WTC11 (cell line): ENCODE results near the gene WDPCP.

Experiments used
- FOXK1 ChIP-seq: sonication (generic); formaldehyde crosslinking; IDR thresholded peaks from 2 replicates; pipeline ENCODE4 v1.8.0; 2022; ENCODE audit warnings: mild to moderate bottlenecking, moderate library complexity, missing genetic modification reagents
- GABPB1 ChIP-seq: sonication (generic); formaldehyde crosslinking; IDR thresholded peaks from 2 replicates; pipeline ENCODE4 v1.8.1; 2023; ENCODE audit warnings: mild to moderate bottlenecking, missing genetic modification reagents
- JUN ChIP-seq: sonication (generic); formaldehyde crosslinking; IDR thresholded peaks from 2 replicates; pipeline ENCODE4 v1.8.0; 2023; ENCODE audit warnings: mild to moderate bottlenecking, missing genetic modification reagents
- NR3C1 ChIP-seq: sonication (generic); formaldehyde crosslinking; conservative IDR thresholded peaks from 2 replicates; pipeline ENCODE4 v1.8.1; 2023; ENCODE audit warnings: low read depth, mild to moderate bottlenecking, missing genetic modification reagents
- TCF7 ChIP-seq: sonication (generic); formaldehyde crosslinking; IDR thresholded peaks from 2 replicates; pipeline ENCODE4 v1.8.0; 2022; ENCODE audit warnings: mild to moderate bottlenecking, low read depth, missing genetic modification reagents, moderate library complexity
- ZNF232 ChIP-seq: sonication (generic); formaldehyde crosslinking; IDR thresholded peaks from 2 replicates; pipeline ENCODE4 v1.8.0; 2022; ENCODE audit warnings: mild to moderate bottlenecking, missing genetic modification reagents
- ZNF416 ChIP-seq: fragments of 250-450 bp; sonication (Bioruptor Pico); IDR thresholded peaks from 2 replicates; pipeline ENCODE4 v1.9.0; 2021; ENCODE audit warnings: mild to moderate bottlenecking, inconsistent platforms
- TF ChIP-seq, protein P1 (sequence below): fragments of 200-600 bp; IDR thresholded peaks from 2 replicates; pipeline ENCODE4 v1.8.0; 2022; ENCODE audit warnings: antibody characterized with exemption
- TF ChIP-seq, protein P2 (sequence below): sonication (generic); formaldehyde crosslinking; IDR thresholded peaks from 2 replicates; pipeline ENCODE4 v1.8.1; 2023; ENCODE audit warnings: mild to moderate bottlenecking, missing genetic modification reagents, moderate library complexity
- TF ChIP-seq, protein P3 (sequence below): sonication (generic); formaldehyde crosslinking; conservative IDR thresholded peaks from 2 replicates; pipeline ENCODE4 v1.8.1; 2022; ENCODE audit warnings: mild to moderate bottlenecking, missing genetic modification reagents
- TF ChIP-seq, protein P4 (sequence below): sonication (generic); formaldehyde crosslinking; IDR thresholded peaks from 2 replicates; pipeline ENCODE4 v1.8.0; 2022; ENCODE audit warnings: mild to moderate bottlenecking, missing genetic modification reagents
- TF ChIP-seq, protein P5 (sequence below): sonication (generic); formaldehyde crosslinking; IDR thresholded peaks from 2 replicates; pipeline ENCODE4 v1.8.1; 2023; ENCODE audit warnings: mild to moderate bottlenecking, moderate library complexity, missing genetic modification reagents

DNA sequence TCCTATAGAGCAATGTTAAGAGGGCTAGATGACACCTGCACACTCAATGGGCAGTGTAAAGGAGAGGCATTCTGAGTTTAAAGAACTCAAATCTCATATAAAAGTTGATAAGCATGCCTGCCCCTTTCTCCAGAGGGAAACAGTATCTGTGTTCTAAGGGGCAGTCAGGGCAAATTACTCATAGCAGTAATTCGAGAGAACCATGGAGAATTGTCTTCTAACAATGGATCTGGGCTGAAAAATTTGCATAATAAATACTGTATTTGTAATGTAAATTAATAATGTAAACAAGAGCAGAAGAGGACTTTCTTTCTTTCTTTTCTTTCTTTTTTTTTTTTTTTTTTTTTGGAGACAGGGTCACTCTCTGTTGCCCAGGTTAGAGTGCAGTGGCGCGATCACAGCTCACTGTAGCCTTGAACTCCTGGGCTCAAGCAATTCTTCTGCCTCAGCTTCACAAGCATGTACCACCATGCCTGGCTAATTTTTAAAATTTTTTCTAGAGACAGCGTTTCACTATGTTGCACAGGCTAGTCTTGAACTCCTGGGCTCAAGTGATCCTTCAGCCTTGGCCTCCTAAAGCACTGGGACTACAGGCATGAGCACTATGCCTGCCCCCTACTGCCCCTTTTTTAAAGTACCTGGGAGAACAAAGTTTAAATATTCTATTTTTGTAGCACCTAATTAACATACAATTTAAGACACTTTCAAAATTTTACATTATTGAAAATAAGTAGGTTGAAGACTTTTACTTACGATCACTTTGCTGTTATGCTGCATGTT lies 467.0 kb downstream of the WDPCP start:
- no peak for TF ChIP-seq NR3C1 (CRISPR knock-in tag)
- TF ChIP-seq, protein P1, sequence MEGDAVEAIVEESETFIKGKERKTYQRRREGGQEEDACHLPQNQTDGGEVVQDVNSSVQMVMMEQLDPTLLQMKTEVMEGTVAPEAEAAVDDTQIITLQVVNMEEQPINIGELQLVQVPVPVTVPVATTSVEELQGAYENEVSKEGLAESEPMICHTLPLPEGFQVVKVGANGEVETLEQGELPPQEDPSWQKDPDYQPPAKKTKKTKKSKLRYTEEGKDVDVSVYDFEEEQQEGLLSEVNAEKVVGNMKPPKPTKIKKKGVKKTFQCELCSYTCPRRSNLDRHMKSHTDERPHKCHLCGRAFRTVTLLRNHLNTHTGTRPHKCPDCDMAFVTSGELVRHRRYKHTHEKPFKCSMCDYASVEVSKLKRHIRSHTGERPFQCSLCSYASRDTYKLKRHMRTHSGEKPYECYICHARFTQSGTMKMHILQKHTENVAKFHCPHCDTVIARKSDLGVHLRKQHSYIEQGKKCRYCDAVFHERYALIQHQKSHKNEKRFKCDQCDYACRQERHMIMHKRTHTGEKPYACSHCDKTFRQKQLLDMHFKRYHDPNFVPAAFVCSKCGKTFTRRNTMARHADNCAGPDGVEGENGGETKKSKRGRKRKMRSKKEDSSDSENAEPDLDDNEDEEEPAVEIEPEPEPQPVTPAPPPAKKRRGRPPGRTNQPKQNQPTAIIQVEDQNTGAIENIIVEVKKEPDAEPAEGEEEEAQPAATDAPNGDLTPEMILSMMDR = no peak
- no peak for TF ChIP-seq JUN (CRISPR knock-in tag)
- TF ChIP-seq TCF7 (CRISPR knock-in tag) = no peak
- TF ChIP-seq, protein P2, sequence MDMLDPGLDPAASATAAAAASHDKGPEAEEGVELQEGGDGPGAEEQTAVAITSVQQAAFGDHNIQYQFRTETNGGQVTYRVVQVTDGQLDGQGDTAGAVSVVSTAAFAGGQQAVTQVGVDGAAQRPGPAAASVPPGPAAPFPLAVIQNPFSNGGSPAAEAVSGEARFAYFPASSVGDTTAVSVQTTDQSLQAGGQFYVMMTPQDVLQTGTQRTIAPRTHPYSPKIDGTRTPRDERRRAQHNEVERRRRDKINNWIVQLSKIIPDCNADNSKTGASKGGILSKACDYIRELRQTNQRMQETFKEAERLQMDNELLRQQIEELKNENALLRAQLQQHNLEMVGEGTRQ (CRISPR knock-in tag) = no peak
- no peak for TF ChIP-seq FOXK1 (CRISPR knock-in tag)
- TF ChIP-seq ZNF416 (CRISPR knock-in tag) = no peak
- TF ChIP-seq, protein P3, sequence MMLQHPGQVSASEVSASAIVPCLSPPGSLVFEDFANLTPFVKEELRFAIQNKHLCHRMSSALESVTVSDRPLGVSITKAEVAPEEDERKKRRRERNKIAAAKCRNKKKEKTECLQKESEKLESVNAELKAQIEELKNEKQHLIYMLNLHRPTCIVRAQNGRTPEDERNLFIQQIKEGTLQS = no peak
- TF ChIP-seq, protein P4, sequence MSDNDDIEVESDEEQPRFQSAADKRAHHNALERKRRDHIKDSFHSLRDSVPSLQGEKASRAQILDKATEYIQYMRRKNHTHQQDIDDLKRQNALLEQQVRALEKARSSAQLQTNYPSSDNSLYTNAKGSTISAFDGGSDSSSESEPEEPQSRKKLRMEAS (CRISPR knock-in tag) = no peak
- no peak for TF ChIP-seq GABPB1 (CRISPR knock-in tag)
- TF ChIP-seq, protein P5, sequence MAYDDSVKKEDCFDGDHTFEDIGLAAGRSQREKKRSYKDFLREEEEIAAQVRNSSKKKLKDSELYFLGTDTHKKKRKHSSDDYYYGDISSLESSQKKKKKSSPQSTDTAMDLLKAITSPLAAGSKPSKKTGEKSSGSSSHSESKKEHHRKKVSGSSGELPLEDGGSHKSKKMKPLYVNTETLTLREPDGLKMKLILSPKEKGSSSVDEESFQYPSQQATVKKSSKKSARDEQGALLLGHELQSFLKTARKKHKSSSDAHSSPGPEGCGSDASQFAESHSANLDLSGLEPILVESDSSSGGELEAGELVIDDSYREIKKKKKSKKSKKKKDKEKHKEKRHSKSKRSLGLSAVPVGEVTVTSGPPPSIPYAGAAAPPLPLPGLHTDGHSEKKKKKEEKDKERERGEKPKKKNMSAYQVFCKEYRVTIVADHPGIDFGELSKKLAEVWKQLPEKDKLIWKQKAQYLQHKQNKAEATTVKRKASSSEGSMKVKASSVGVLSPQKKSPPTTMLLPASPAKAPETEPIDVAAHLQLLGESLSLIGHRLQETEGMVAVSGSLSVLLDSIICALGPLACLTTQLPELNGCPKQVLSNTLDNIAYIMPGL (CRISPR knock-in tag) = no peak
- TF ChIP-seq ZNF232 (CRISPR knock-in tag) = no peak
